Keratinocyte (primary cell): Measurements from ENCODE around the gene PLPP4.

Experiments used
- EZH2 ChIP-seq: IDR thresholded peaks from one replicate; pipeline ENCODE4 v1.6.1; 2012; ENCODE audit warnings: inconsistent platforms, mild to moderate bottlenecking, low read length, moderate library complexity
- TF ChIP-seq, protein P1 (sequence below), 3 experiments: IDR thresholded peaks in 1 of 3; conservative IDR thresholded peaks in 1 of 3; optimal IDR thresholded peaks in 1 of 3; 2 replicates in 2 of 3; 3 replicates in 1 of 3; pipeline versions ENCODE3 to v1.5.1; 2011; ENCODE audit warnings: low read length in 3 of 3, mild to moderate bottlenecking in 3 of 3, moderate library complexity in 2 of 3, control low read depth in 1 of 3, inconsistent platforms in 1 of 3; ENCODE audit not compliant: insufficient read depth in 2 of 3; ENCODE audit errors: extremely low read depth in 1 of 3

DNA sequence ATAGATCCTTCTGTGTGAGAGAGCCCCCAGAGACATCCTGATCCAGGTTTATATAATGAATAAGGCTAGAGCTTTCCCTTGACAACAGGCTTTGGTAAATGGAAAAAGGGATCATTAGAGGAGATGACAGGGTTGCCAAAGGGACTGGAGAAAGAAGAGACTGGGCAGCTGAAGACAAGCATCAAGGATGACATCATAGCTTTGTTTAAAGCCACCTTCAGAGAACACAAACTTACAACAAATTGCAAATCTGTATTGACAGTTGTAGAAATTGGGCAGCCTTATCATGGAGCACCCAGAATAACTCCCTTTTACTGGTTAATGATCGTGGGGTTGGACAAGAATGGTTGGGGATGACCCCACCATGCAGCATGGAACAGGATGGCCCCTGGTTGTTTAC is 3.7 kb upstream of the PLPP4 start:
- TF ChIP-seq, protein P1, sequence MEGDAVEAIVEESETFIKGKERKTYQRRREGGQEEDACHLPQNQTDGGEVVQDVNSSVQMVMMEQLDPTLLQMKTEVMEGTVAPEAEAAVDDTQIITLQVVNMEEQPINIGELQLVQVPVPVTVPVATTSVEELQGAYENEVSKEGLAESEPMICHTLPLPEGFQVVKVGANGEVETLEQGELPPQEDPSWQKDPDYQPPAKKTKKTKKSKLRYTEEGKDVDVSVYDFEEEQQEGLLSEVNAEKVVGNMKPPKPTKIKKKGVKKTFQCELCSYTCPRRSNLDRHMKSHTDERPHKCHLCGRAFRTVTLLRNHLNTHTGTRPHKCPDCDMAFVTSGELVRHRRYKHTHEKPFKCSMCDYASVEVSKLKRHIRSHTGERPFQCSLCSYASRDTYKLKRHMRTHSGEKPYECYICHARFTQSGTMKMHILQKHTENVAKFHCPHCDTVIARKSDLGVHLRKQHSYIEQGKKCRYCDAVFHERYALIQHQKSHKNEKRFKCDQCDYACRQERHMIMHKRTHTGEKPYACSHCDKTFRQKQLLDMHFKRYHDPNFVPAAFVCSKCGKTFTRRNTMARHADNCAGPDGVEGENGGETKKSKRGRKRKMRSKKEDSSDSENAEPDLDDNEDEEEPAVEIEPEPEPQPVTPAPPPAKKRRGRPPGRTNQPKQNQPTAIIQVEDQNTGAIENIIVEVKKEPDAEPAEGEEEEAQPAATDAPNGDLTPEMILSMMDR (optimal IDR thresholded peaks at IDR 0.05 in 1 of 3, IDR thresholded peaks at IDR 0.05 in 1 of 3, conservative IDR thresholded peaks at IDR 0.05 in 1 of 3; ENCODE audit: extremely low read depth in 1 of 3, insufficient read depth in 2 of 3, low read length in 3 of 3), result no peak
- no peak for TF ChIP-seq EZH2
